ENCODE data around the gene CMTM3. TPM values are rescaled to one million over a fixed set of nuclear protein-coding genes. Genes with fewer than 3 reads are reported as not detected.
"Not testable (repeated sequence)": the region's sequence is repeated elsewhere in the genome, so short reads cannot be mapped to it uniquely, and the experiment has no call there.

CMTM3 gene
- total RNA-seq, 1 experiment from 2014 or later, result 9.1 TPM

- in situ Hi-C loops (cut with HindIII; ENCODE audit: low pct_unique_long_range_greater_than_20kb, low sequenced_read_pairs), result no loop called here
These were observed 44.7 kb downstream of the CMTM3 start for GRCh38 chr16:66649167-66649566.

GRCh38 chr16:66649636-66650205 lies 45.2 kb downstream of the CMTM3 start:
- DNase-seq (ENCODE audit: low read depth, low spot score), result no peak
- in situ Hi-C loops (cut with HindIII; ENCODE audit: low pct_unique_long_range_greater_than_20kb, low sequenced_read_pairs), result no loop called here

More at GRCh38 chr16:66649167-66649566, 44.7 kb downstream of the CMTM3 start:
- DNase-seq (ENCODE audit: low read depth, low spot score), result no peak

- DNase-seq (ENCODE audit: low read depth, low spot score), result peak; percentile 86
- in situ Hi-C loops (cut with HindIII; ENCODE audit: low pct_unique_long_range_greater_than_20kb, low sequenced_read_pairs), result no loop called here
These were observed 46.4 kb downstream of the CMTM3 start for GRCh38 chr16:66650707-66651473.

GRCh38 chr16:66651474-66651765 lies 46.9 kb downstream of the CMTM3 start:
- in situ Hi-C loops (cut with HindIII; ENCODE audit: low pct_unique_long_range_greater_than_20kb, low sequenced_read_pairs), result no loop called here
- DNase-seq (ENCODE audit: low read depth, low spot score), result no peak

- in situ Hi-C loops (cut with HindIII; ENCODE audit: low pct_unique_long_range_greater_than_20kb, low sequenced_read_pairs), result no loop called here
- no peak for DNase-seq (ENCODE audit: low read depth, low spot score)
These were observed 47.5 kb downstream of the CMTM3 start for GRCh38 chr16:66651965-66652364.

- in situ Hi-C loops (cut with HindIII; ENCODE audit: low pct_unique_long_range_greater_than_20kb, low sequenced_read_pairs), result no loop called here
- DNase-seq (ENCODE audit: low read depth, low spot score), result no peak
These were observed 48.3 kb downstream of the CMTM3 start for GRCh38 chr16:66652661-66653360.

GRCh38 chr16:66653581-66654350 lies 49.3 kb downstream of the CMTM3 start:
- no peak for DNase-seq (ENCODE audit: low read depth, low spot score)

GRCh38 chr16:66656547-66656946 lies 52.0 kb downstream of the CMTM3 start:
- no peak for DNase-seq (ENCODE audit: low read depth, low spot score)
- in situ Hi-C loops (cut with HindIII; ENCODE audit: low pct_unique_long_range_greater_than_20kb, low sequenced_read_pairs), result no loop called here

More at GRCh38 chr16:66653581-66654350, 49.3 kb downstream of the CMTM3 start:
- in situ Hi-C loops (cut with HindIII; ENCODE audit: low pct_unique_long_range_greater_than_20kb, low sequenced_read_pairs), result no loop called here

- in situ Hi-C loops (cut with HindIII; ENCODE audit: low pct_unique_long_range_greater_than_20kb, low sequenced_read_pairs), result no loop called here
- peak; percentile 13 for DNase-seq (ENCODE audit: low read depth, low spot score)
These were observed 53.8 kb downstream of the CMTM3 start for GRCh38 chr16:66658143-66658859.

GRCh38 chr16:66658860-66659190 lies 54.3 kb downstream of the CMTM3 start:
- in situ Hi-C loops (cut with HindIII; ENCODE audit: low pct_unique_long_range_greater_than_20kb, low sequenced_read_pairs), result no loop called here
- DNase-seq (ENCODE audit: low read depth, low spot score), result no peak

- in situ Hi-C loops (cut with HindIII; ENCODE audit: low pct_unique_long_range_greater_than_20kb, low sequenced_read_pairs), result no loop called here
- peak; percentile 57 for DNase-seq (ENCODE audit: low read depth, low spot score)
These were observed 56.1 kb downstream of the CMTM3 start for GRCh38 chr16:66660422-66661209.

- no peak for DNase-seq (ENCODE audit: low read depth, low spot score)
- in situ Hi-C loops (cut with HindIII; ENCODE audit: low pct_unique_long_range_greater_than_20kb, low sequenced_read_pairs), result no loop called here
These were observed 56.7 kb downstream of the CMTM3 start for GRCh38 chr16:66661210-66661560.

- in situ Hi-C loops (cut with HindIII; ENCODE audit: low pct_unique_long_range_greater_than_20kb, low sequenced_read_pairs), result not testable (repeated sequence)
These were observed 57.3 kb downstream of the CMTM3 start for GRCh38 chr16:66661671-66662346.

GRCh38 chr16:66662445-66663194 lies 58.1 kb downstream of the CMTM3 start:
- in situ Hi-C loops (cut with HindIII; ENCODE audit: low pct_unique_long_range_greater_than_20kb, low sequenced_read_pairs), result no loop called here
- peak; percentile 61 for DNase-seq (ENCODE audit: low read depth, low spot score)

More at GRCh38 chr16:66661671-66662346, 57.3 kb downstream of the CMTM3 start:
- not testable (repeated sequence) for DNase-seq (ENCODE audit: low read depth, low spot score)
